GM12874 (cell line): Measurements from ENCODE around the gene SH3RF3.

ENCODE experiments used
- TF ChIP-seq, protein P1 (sequence below): IDR thresholded peaks from 2 replicates; pipeline ENCODE4 v1.5.1; 2011; ENCODE audit warnings: low read depth, mild to moderate bottlenecking, control low read depth, low read length, moderate library complexity; ENCODE audit not compliant: insufficient read depth

SH3RF3 gene

DNA sequence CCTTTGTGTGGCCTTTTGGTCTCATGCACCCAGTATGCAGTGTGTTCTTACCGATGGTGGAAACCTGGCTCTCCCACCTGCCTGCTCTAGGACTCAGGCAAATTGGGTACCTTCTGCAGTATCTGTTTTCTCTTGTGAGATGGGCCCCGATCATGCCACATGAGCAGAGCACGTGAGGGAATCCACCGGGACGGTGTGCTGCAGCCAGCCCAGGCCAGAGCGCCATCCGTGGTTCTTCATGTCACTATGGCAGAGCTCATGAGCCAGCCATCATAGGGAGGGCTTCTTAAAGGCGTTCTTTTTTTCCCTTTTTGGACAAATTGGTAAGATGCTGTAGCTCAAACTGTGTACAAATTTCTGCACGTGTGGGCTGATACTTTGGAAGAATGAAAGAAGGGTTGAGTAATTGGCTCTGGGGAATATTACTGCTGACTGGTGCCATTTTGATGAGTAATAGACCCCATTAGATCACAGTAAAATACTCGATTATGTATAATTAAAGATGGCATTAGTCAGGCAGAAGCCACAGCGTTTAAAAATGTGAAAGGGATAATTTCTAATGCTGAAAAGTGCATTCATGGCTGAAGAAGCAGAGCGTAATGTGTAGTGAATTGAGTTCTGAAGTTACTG, 19.2 kb downstream of the SH3RF3 start:
- TF ChIP-seq, protein P1, sequence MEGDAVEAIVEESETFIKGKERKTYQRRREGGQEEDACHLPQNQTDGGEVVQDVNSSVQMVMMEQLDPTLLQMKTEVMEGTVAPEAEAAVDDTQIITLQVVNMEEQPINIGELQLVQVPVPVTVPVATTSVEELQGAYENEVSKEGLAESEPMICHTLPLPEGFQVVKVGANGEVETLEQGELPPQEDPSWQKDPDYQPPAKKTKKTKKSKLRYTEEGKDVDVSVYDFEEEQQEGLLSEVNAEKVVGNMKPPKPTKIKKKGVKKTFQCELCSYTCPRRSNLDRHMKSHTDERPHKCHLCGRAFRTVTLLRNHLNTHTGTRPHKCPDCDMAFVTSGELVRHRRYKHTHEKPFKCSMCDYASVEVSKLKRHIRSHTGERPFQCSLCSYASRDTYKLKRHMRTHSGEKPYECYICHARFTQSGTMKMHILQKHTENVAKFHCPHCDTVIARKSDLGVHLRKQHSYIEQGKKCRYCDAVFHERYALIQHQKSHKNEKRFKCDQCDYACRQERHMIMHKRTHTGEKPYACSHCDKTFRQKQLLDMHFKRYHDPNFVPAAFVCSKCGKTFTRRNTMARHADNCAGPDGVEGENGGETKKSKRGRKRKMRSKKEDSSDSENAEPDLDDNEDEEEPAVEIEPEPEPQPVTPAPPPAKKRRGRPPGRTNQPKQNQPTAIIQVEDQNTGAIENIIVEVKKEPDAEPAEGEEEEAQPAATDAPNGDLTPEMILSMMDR, result no peak

DNA sequence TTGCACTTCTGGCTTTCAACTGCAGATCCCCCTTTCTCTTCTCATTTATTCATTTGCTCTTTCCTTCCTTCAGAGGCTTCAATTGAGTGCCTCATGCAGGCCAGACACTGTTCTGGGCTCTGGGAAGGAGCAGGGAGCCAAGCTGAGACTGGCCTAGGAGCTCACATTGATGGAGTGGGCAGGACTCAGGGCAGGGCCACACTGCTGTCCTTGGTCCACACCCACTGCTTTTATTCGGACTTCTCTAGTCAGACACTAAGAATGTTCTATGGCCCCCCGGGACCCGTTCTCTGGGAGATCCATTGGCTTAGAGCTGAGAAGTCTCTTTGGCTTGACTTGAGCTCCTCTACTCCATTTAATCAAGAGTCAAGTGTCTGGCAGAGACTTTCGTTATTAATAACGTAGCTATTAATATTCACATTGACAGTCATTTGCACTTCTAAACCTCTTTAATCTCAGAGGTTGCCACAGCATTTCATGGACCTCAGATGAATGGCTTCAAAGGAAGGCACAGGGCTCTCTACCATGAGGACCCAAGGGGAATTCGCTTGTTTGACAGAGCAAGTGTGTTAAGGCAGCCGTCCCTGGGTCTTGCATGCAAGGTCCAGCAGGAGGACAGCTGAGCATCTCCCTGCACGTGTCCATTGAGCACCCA, 20.1 kb downstream of the SH3RF3 start:
- TF ChIP-seq, protein P1, result no peak

DNA sequence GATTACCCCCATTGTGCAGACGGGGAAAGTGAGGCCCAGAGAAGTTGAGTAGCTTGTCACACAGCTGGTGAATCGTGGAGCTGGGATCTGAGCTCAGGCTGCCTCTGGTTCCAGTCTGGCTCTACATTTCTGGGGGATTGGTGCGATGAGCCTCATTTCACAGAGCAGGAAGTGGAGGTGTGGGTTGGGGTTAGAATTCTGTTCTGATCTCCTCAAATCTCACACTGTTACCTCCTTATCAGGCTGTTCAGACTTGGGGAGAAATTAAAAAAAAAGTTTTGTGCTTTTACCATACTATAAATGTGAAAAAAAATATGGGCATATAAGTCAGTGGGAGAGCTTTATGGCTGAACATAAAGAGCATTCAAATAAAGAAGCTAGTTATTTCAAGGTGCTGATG, 21.6 kb downstream of the SH3RF3 start:
- TF ChIP-seq, protein P1, result no peak

DNA sequence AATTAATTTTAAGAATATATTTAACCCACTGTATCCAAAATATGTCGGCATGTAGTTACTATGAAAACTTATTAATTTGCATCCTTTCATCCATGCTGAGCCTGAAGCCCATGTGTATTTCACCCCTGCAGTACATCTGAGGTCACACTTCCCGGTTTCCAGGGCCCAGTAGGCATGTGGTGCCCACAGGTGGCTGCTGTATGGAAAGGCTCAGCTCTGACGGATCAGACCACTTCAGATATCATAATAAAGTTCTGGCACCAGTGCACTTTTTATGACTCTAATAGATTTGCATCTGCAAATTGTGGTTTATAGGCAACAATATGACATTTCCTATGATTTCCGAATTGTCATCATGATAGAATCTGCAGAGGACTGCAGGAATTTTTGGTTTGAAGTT, 22.5 kb downstream of the SH3RF3 start:
- TF ChIP-seq, protein P1, result no peak

DNA sequence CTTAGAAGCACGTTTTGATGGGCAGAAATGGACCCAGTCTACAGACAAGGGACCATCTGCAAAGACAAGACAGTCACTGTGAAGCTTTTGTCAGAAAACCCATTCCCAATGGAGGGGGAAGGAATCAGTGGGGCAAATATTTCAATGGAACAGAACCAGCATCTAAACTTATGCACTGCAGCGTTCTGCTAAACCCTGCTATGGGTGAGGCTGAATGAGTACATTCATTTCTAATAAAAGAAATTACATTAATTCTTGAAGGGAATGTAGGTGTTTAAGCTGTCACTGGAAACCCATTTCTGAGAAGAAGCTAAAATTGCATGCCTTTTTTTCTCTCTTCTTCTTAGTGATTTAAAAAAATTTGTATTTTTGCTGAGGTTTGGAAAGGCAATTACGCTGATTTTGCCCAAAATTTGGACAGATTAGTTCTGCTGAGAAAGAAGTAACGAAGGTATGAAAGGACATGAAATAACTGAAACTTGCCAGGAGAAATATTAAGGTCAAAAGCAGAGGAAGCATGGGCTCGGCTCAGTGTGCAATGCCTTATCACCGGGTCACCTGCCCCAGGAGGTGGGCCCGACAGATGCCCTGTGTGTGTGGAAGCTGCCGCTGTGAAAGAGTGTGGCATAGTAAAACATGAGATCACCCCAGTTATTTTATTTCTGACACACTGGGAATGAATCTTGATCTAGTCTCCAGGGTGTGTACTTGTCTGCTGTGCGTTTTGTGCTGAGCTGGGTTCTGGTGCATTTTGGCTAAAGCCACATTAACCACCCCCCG, 24.2 kb downstream of the SH3RF3 start:
- TF ChIP-seq, protein P1, result no peak

DNA sequence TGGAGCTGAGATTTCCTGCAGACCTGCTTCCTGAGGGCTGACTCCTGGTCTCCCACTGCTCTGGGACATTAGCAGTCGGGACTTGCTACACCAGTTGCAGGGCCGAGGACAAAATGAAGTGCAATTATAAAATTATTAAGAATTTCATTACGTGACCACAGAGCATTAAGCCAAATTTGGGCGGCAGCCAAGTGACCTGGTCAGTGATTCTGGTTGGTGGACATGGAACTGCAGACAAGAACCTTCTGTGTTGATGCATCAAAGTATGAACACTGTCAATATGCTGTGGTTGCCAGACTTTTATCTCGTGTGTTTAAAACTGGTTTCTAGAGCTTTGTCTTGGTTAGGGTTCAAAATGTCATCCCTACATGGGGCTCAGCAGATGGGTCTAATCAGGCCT, 24.8 kb downstream of the SH3RF3 start:
- TF ChIP-seq, protein P1, result no peak

DNA sequence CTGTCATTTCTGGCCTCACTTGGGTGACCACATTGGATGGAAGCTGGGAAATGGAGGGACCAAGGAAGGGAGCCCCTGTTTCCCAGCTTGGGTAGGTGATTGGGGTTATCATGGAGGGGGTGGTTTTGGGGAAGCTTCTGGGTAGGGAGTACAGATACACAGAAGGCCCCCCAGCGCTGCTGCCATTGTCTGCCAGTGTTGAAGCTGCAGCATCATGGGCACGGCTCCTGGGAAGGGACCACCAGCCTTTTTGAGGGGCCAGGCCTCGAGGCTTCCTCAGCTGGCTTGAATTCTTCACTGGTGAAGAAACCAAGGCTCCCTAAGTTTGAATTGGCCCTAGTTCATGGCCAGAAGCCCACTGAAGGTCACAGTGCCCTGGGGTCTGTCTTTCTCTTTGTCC, 25.2 kb downstream of the SH3RF3 start:
- TF ChIP-seq, protein P1, result no peak
